ENCODE data around the gene STK11IP. TPM values are rescaled to one million over a fixed set of nuclear protein-coding genes. Genes with fewer than 3 reads are reported as not detected.

Gene STK11IP
- total and polyA plus RNA-seq, 7 donors = 5.5 to 13.3 (median 9.0) TPM

DNA sequence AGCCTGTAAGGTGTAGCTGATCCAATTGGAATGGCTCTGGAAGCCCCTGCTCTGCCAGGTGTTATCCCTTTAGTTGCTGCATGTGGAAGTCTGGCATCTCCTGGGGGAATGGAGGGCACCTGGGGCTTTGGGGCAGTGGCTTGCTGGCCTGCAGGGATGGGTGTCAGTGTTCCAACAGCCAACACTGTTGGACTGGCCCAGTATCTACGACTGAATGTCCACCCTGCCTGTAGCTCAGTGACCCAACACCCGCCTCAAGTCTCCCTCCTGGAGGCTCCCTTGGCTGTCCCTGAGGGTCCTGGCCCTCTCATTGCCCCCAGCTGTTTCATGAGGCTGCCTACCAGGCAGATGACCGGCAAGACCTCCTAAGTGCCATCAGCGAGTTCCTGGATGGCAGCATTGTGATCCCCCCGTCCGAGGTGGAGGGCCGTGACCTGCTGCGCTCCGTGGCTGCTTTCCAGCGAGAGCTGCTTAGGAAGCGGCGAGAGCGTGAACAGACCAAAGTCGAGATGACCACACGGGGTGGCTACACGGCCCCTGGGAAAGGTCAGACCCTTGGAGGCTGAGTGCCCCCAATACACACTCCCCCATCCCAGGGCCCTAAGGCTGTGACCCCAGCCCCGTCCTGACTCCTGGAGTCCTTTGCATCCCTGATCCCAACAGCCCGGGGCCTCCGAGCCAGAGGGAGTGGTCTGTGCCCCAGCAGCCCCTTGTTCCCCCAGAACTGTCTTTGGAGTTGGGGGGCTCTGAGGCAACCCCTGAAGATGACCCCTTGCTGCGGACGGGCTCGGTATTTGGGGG lies 37.5 kb downstream of the STK11IP start:
- Histone ChIP-seq H3K9me3 (no peaks in the 10 kb centered on the region), H3K36me3 (ENCODE audit: insufficient read depth in 1 of 2, low read depth in 1 of 2) (no peaks in the 10 kb centered on the region), H3K27ac (no peak overlapping the region), H3K27me3 (ENCODE audit: insufficient read depth in 3 of 3, low read length in 2 of 3) (no peaks in the 10 kb centered on the region), H3K4me1 (no peaks in the 10 kb centered on the region), H3K4me3 (no peak overlapping the region)
- intact Hi-C loops (cut with DNase I) = loop anchor here in 1 of 2 donors (5.0 kb wide), 1 partner anchor 33 kb away; no protein-coding TSS in a partner anchor
- ATAC-seq (no peak), DNase-seq (peak in 1 of 2 donors; percentile 48)
- no peak for TF ChIP-seq CTCF (IDR thresholded peaks at IDR 0.05)
- WGBS, 3 donors = 81 to 91% (median 87%) methylated on average over 22 of the region's 22 CpGs

DNA sequence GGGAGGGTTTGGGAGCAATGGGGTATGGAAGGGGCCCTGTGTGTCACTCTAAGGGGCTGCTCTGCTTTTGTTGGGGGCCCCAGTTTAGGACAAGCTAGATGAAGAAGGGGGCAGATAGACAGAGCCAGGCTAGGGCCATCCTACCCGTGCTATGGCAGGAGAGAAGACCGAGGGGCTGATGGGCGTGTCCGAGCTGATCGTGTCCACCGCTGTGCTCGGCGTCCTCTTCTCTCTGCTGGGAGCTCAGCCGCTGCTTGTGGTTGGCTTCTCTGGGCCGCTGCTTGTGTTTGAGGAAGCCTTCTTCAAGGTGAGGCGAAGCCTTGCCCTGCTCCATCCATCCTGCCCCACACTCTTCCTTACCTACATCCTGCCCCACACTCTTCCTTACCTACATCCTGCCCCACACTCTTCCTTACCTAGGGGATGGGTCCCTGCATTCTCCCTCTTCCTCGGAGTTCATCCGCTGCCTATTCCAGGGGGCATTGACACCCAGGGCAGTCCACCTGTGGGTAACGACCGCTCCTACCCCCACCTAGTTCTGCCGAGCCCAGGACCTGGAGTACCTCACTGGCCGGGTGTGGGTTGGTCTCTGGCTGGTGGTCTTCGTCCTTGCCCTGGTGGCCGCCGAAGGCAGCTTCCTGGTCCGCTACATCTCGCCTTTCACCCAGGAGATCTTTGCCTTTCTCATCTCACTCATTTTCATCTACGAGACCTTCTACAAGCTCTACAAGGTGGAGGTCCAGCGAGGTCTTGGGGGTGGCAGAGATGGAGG lies 38.7 kb downstream of the STK11IP start:
- Histone ChIP-seq H3K36me3 (ENCODE audit: insufficient read depth in 1 of 2, low read depth in 1 of 2) (no peaks in the 10 kb centered on the region), H3K27me3 (ENCODE audit: insufficient read depth in 3 of 3, low read length in 2 of 3) (no peaks in the 10 kb centered on the region), H3K4me1 (no peaks in the 10 kb centered on the region), H3K9me3 (no peaks in the 10 kb centered on the region), H3K27ac (no peak overlapping the region), H3K4me3 (no peak overlapping the region)
- intact Hi-C loops (cut with DNase I) = loop anchor here in 1 of 2 donors (1.0 to 5.0 kb wide), 2 partner anchors 11 to 34 kb away; no protein-coding TSS in a partner anchor
- no peak for TF ChIP-seq CTCF (IDR thresholded peaks at IDR 0.05)
- DNase-seq = no peak
- no peak for ATAC-seq
- WGBS, 3 donors = 82 to 89% (median 87%) methylated on average over 24 of the region's 24 CpGs

- H3K9me3 ChIP-seq = no peaks in the 10 kb centered on the region
- intact Hi-C loops (cut with DNase I) = loop anchor here in 1 of 2 donors (1.0 to 5.0 kb wide), 2 partner anchors 12 to 35 kb away; no protein-coding TSS in a partner anchor
- no peak overlapping the region for H3K27ac ChIP-seq
- no peaks in the 10 kb centered on the region for H3K4me1 ChIP-seq
- H3K36me3 ChIP-seq (ENCODE audit: insufficient read depth in 1 of 2, low read depth in 1 of 2) = no peaks in the 10 kb centered on the region
- 75 to 86% (median 80%) methylated on average over 11 to 13 of the region's 13 CpGs for WGBS, 3 donors
- no peak overlapping the region for H3K4me3 ChIP-seq
- DNase-seq (no peak), ATAC-seq (no peak)
- H3K27me3 ChIP-seq (ENCODE audit: insufficient read depth in 3 of 3, low read length in 2 of 3) = no peaks in the 10 kb centered on the region
- no peak for TF ChIP-seq CTCF (IDR thresholded peaks at IDR 0.05)
Observed at GRCh38 chr2:219636941-219637841, 39.5 kb downstream of the STK11IP start.

- no peak overlapping the region for H3K27ac ChIP-seq
- no peak for TF ChIP-seq CTCF (IDR thresholded peaks at IDR 0.05)
Observed at GRCh38 chr2:219637842-219638185, 40.2 kb downstream of the STK11IP start.

More at GRCh38 chr2:219637842-219638185, 40.2 kb downstream of the STK11IP start:
- DNase-seq (no peak), ATAC-seq (no peak)
- Histone ChIP-seq H3K4me1 (no peaks in the 10 kb centered on the region), H3K36me3 (ENCODE audit: insufficient read depth in 1 of 2, low read depth in 1 of 2) (no peaks in the 10 kb centered on the region), H3K9me3 (no peaks in the 10 kb centered on the region), H3K27me3 (ENCODE audit: insufficient read depth in 3 of 3, low read length in 2 of 3) (no peaks in the 10 kb centered on the region), H3K4me3 (no peak overlapping the region)
- WGBS, 3 donors = 84 to 92% (median 91%) methylated on average over 9 of the region's 9 CpGs
- intact Hi-C loops (cut with DNase I) = loop anchor here in 1 of 2 donors (5.0 kb wide), 1 partner anchor 36 kb away; no protein-coding TSS in a partner anchor

All from psoas muscle (tissue), 8 donors.